A549 (cell line): ENCODE results near the gene METTL16. TPM values are rescaled to one million over a fixed set of nuclear protein-coding genes. Genes with fewer than 3 reads are reported as not detected.
"Not testable (repeated sequence)": the region's sequence is repeated elsewhere in the genome, so short reads cannot be mapped to it uniquely, and the experiment has no call there.

Source experiments
- ATAC-seq, 2 experiments: fragments of 200-7000 bp in 1 of 2; fragments of >200 bp in 1 of 2; cut with Nextera tagmentation in 1 of 2; cut with Tn5 transposase in 1 of 2; 3 replicates each; pipeline versions ENCODE4 v1.8.0 to v1.9.1; 2018 to 2020; ENCODE audit warnings: mild to moderate bottlenecking in 1 of 2, moderate library complexity in 1 of 2
- CTCF ChIA-PET: fragments of 300-600 bp; sonication (Branson Sonifier 250); formaldehyde crosslinking; extraction: SDS; loops from one replicate; lab custom pipeline; 2021; ENCODE audit warnings: antibody characterized with exemption, inconsistent platforms; lab: Yijun Ruan, JAX
- POLR2A ChIA-PET: fragments of 350-600 bp; formaldehyde crosslinking; extraction: SDS; loops from one replicate; lab custom pipeline; 2021; ENCODE audit warnings: antibody characterized with exemption, inconsistent platforms; lab: Yijun Ruan, JAX
- DNase-seq, 2 experiments: peaks; one replicate each; pipeline versions ENCODE4 v3.0.0 to v3.0.0-alpha.2; 2011 to 2016; ENCODE audit warnings: low read depth in 1 of 2, low spot score in 1 of 2
- FAIRE-seq: peaks from 2 replicates; lab custom pipeline; 2011; peaks lifted over from hg19 to GRCh38; lab: Jason Lieb, UNC
- H3K27ac ChIP-seq, 2 experiments: fragments of >200 bp; sonication (Bioruptor Twin); formaldehyde crosslinking; 3 replicates each; pipeline ENCODE4 v1.5.1; 2016 to 2017
- H3K4me1 ChIP-seq: fragments of >200 bp; sonication (Bioruptor Twin); formaldehyde crosslinking; 3 replicates; pipeline ENCODE4 v1.6.1; 2016
- H3K4me2 ChIP-seq: fragments of >200 bp; sonication (Bioruptor Twin); formaldehyde crosslinking; 3 replicates; pipeline ENCODE4 v1.6.1; 2016
- H3K4me3 ChIP-seq: fragments of >200 bp; sonication (Bioruptor Twin); formaldehyde crosslinking; 3 replicates; pipeline ENCODE4 v1.5.1; 2016
- H3K9me3 ChIP-seq: fragments of >200 bp; sonication (Bioruptor Twin); formaldehyde crosslinking; 3 replicates; pipeline ENCODE4 v1.6.1; 2016
- CBX2 ChIP-seq: fragments of 200-600 bp; sonication (generic); IDR thresholded peaks from 2 replicates; pipeline ENCODE4 v1.6.1; 2016; ENCODE audit warnings: low read depth, mild to moderate bottlenecking, borderline replicate concordance
- CEBPB ChIP-seq, 2 experiments: fragments of >200 bp in 1 of 2; sonication (Bioruptor Twin) in 1 of 2; formaldehyde crosslinking in 1 of 2; IDR thresholded peaks; 2 replicates each; pipeline ENCODE4 v1.6.1; 2012 to 2016
- EP300 ChIP-seq, 2 experiments: fragments of >200 bp; sonication (Bioruptor Twin); formaldehyde crosslinking; IDR thresholded peaks; 2 replicates in 1 of 2; 3 replicates in 1 of 2; pipeline ENCODE4 v1.6.1; 2016 to 2017
- FOSB ChIP-seq: fragments of 250-450 bp; sonication (Bioruptor Pico); IDR thresholded peaks from 2 replicates; pipeline ENCODE4 v1.5.0; 2020; ENCODE audit warnings: mild to moderate bottlenecking, moderate library complexity
- FOSL2 ChIP-seq, 2 experiments: fragments of 450-650 bp in 1 of 2; fragments of >200 bp in 1 of 2; sonication (Bioruptor Twin) in 1 of 2; formaldehyde crosslinking; IDR thresholded peaks; 2 replicates each; pipeline versions ENCODE4 v1.5.0 to v1.6.1; 2016 to 2020; ENCODE audit warnings: mild to moderate bottlenecking in 1 of 2, moderate library complexity in 1 of 2
- HDAC2 ChIP-seq: fragments of 200-600 bp; sonication (generic); IDR thresholded peaks from 2 replicates; pipeline ENCODE4 v1.6.1; 2016
- HEYL ChIP-seq: fragments of 250-450 bp; sonication (Bioruptor Pico); IDR thresholded peaks from 2 replicates; pipeline ENCODE4 v1.8.0; 2021; ENCODE audit warnings: mild to moderate bottlenecking, moderate library complexity
- HOXA7 ChIP-seq: fragments of 250-450 bp; sonication (Bioruptor Pico); IDR thresholded peaks from 2 replicates; pipeline ENCODE4 v1.5.0; 2020; ENCODE audit warnings: mild to moderate bottlenecking, moderate library complexity
- JUNB ChIP-seq: fragments of >200 bp; sonication (Bioruptor Twin); formaldehyde crosslinking; IDR thresholded peaks from 2 replicates; pipeline ENCODE4 v1.6.1; 2016
- KDM5A ChIP-seq: fragments of 200-600 bp; sonication (generic); IDR thresholded peaks from 2 replicates; pipeline ENCODE4 v1.6.1; 2016; ENCODE audit warnings: antibody characterized with exemption, mild to moderate bottlenecking
- MAFK ChIP-seq: fragments of 450-650 bp; IDR thresholded peaks from 2 replicates; pipeline ENCODE4 v1.6.1; 2014; ENCODE audit not compliant: partially characterized antibody
- MAZ ChIP-seq: fragments of 150-350 bp; IDR thresholded peaks from 2 replicates; pipeline ENCODE4 v1.6.1; 2014; ENCODE audit warnings: antibody characterized with exemption, low read depth, low read length, borderline replicate concordance
- PHF8 ChIP-seq: fragments of 200-600 bp; sonication (generic); IDR thresholded peaks from 2 replicates; pipeline ENCODE4 v1.6.1; 2016; ENCODE audit warnings: low read depth, mild to moderate bottlenecking, antibody characterized with exemption, moderate library complexity, borderline replicate concordance
- REST ChIP-seq: fragments of 200-600 bp; sonication (generic); IDR thresholded peaks from 2 replicates; pipeline ENCODE4 v1.6.1; 2016; ENCODE audit warnings: antibody characterized with exemption, mild to moderate bottlenecking, moderate library complexity
- RNF2 ChIP-seq: fragments of 200-600 bp; sonication (generic); IDR thresholded peaks from 2 replicates; pipeline ENCODE4 v1.6.1; 2016; ENCODE audit warnings: low read depth, mild to moderate bottlenecking, antibody characterized with exemption, moderate library complexity, borderline replicate concordance
- SREBF2 ChIP-seq: fragments of 450-650 bp; IDR thresholded peaks from 2 replicates; pipeline ENCODE4 v1.6.1; 2014; ENCODE audit warnings: mild to moderate bottlenecking, moderate library complexity
- TP53 ChIP-seq: fragments of 250-450 bp; sonication (Bioruptor Pico); IDR thresholded peaks from 2 replicates; pipeline ENCODE4 v1.5.0; 2021; ENCODE audit warnings: mild to moderate bottlenecking, moderate library complexity
- ZC3H11A ChIP-seq: fragments of 450-650 bp; IDR thresholded peaks from 2 replicates; pipeline ENCODE4 v1.6.1; 2014; ENCODE audit warnings: antibody characterized with exemption, mild to moderate bottlenecking
- ZSCAN20 ChIP-seq: fragments of 250-450 bp; sonication (Bioruptor Pico); IDR thresholded peaks from 2 replicates; pipeline ENCODE4 v1.8.0; 2022; ENCODE audit warnings: mild to moderate bottlenecking, moderate library complexity
- WGBS: methylation state at CpG from one replicate; pipeline ENCODE4 v1.1.6; 2017; ENCODE audit errors: missing lambda C conversion rate; 5-methylcytosine and 5-hydroxymethylcytosine counted together
- polyA plus RNA-seq, 4 experiments: library from polyadenylated mRNA; depleted of rRNA in 3 of 4; stranded (reverse); fragments of >200 nt; fragmentation: RNase III in 1 of 4; extraction: RNeasy Plus Mini Kit Qiagen cat#74134 plus additional on column Dnase treatment in 1 of 4; gene quantifications; 2 replicates in 3 of 4; 3 replicates in 1 of 4; pipeline ENCODE4 v1.2.3, GENCODE V29; 2011 to 2017
- TF ChIP-seq, protein P1 (sequence below): IDR thresholded peaks from 2 replicates; pipeline ENCODE4 v1.6.1; 2012; ENCODE audit warnings: low read depth, borderline replicate concordance
- TF ChIP-seq, protein P2 (sequence below): IDR thresholded peaks from 2 replicates; pipeline ENCODE4 v1.6.1; 2012
- TF ChIP-seq, protein P3 (sequence below): fragments of >200 bp; sonication (Bioruptor Twin); formaldehyde crosslinking; IDR thresholded peaks from 2 replicates; pipeline ENCODE4 v1.6.1; 2016
- TF ChIP-seq, protein P4 (sequence below): IDR thresholded peaks from 2 replicates; pipeline ENCODE4 v1.6.1; 2012

Gene METTL16
- polyA plus RNA-seq, 2 of the 4 experiments (the other 2 are of a cell fraction) = 26.5 to 58.0 TPM

GRCh38 chr17:2549392-2550211 is 37.9 kb upstream of the METTL16 start:
- ChIA-PET POLR2A (no interaction called here), CTCF (interaction anchor here (0.7 to 1.6 kb wide), 2 partner anchors 9 to 28 kb away, joined by 3 to 4 read pairs; no protein-coding TSS in a partner anchor)
- no peaks in the 10 kb centered on the region for H3K9me3 ChIP-seq
- FAIRE-seq (no peak), DNase-seq (no peak), ATAC-seq (no peak)
- H3K4me1 ChIP-seq = peaks cover 14% of the 10 kb centered on the region
- H3K4me2 ChIP-seq = no peak overlapping the region
- WGBS = 71% methylated on average over 8 of the region's 8 CpGs
- no peak overlapping the region for H3K27ac ChIP-seq
- no peak overlapping the region for H3K4me3 ChIP-seq
- TF ChIP-seq ZSCAN20 (no peak), KDM5A (no peak), ZC3H11A (no peak), HOXA7 (CRISPR knock-in tag) (no peak), SREBF2 (no peak), TP53 (CRISPR knock-in tag) (no peak), MAFK (no peak), HEYL (CRISPR knock-in tag) (no peak), HDAC2 (no peak)
- TF ChIP-seq, protein P1, sequence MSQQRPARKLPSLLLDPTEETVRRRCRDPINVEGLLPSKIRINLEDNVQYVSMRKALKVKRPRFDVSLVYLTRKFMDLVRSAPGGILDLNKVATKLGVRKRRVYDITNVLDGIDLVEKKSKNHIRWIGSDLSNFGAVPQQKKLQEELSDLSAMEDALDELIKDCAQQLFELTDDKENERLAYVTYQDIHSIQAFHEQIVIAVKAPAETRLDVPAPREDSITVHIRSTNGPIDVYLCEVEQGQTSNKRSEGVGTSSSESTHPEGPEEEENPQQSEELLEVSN = no peak
- TF ChIP-seq, protein P2, sequence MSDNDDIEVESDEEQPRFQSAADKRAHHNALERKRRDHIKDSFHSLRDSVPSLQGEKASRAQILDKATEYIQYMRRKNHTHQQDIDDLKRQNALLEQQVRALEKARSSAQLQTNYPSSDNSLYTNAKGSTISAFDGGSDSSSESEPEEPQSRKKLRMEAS = no peak
- TF ChIP-seq, protein P3, sequence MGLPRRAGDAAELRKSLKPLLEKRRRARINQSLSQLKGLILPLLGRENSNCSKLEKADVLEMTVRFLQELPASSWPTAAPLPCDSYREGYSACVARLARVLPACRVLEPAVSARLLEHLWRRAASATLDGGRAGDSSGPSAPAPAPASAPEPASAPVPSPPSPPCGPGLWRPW = no peak

DNA sequence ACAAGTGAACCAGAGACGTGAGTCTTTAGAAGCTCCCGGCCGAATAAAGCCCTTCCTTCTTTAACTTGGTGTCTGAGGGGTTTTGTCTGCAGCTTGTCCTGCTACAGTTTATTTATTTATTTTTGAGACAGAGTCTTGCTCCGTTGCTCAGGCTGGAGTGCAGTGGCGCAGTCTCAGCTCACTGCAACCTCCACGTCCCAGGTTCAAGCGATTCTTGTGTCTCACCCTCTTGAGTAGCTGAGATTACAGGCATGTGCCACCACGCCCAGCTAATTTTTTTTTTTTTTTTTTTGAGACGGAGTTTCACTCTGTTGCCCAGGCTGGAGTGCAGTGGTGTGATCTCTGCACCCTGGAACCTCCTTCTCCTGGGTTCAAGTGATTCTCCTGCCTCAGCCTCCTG is 36.3 kb upstream of the METTL16 start:
- H3K4me2 ChIP-seq = peak overlapping the region; percentile 59; the same call in 1 of the 3 replicates
- WGBS = 72% methylated on average over 9 of the region's 9 CpGs
- not testable (repeated sequence) for H3K9me3 ChIP-seq, H3K4me3 ChIP-seq, FAIRE-seq, H3K27ac ChIP-seq, DNase-seq
- H3K4me1 ChIP-seq = peaks cover 14% of the 10 kb centered on the region
- POLR2A ChIA-PET = interaction anchor here (0.7 to 1.6 kb wide), 3 partner anchors 34 to 45 kb away, joined by 3 to 4 read pairs (median 3); partner anchors contain the start of genes METTL16 and PAFAH1B1
- CTCF ChIA-PET = interaction anchor here (0.6 to 1.6 kb wide), 7 partner anchors 11 to 165 kb away, joined by 3 to 6 read pairs (median 3); no protein-coding TSS in a partner anchor
- ATAC-seq = peak in 1 of 2 experiments; percentile 29; a peak in 2 of 6 replicates

DNA sequence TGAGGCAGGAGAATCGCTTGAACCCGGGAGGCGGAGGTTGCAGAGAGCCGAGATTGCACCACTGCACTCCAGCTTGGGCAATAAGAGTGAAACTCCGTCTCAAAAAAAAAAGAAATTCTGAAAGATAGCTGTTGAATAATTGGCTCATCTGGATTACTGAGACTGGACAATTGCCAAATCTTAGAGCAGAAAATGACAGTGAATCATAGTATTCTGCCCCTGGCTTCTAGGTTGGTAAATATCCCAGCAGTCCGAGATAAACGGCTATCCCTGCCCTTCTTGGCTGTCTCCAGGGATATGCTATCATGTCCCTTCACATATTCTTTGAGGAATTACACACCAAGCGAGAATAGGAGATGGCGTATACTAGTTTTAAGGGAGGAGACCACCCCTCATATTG is 35.5 kb upstream of the METTL16 start:
- peak; percentile 82 to 94 for ATAC-seq

GRCh38 chr17:2545393-2545792 is 33.7 kb upstream of the METTL16 start:
- H3K27ac ChIP-seq = no peak overlapping the region
- H3K9me3 ChIP-seq = no peaks in the 10 kb centered on the region
- FAIRE-seq = no peak
- no peak overlapping the region for H3K4me2 ChIP-seq
- no peak for DNase-seq
- no peak overlapping the region for H3K4me3 ChIP-seq
- peaks cover 14% of the 10 kb centered on the region for H3K4me1 ChIP-seq
- ChIA-PET POLR2A (no interaction called here), CTCF (interaction anchor here (0.9 kb wide), 1 partner anchor 163 kb away, joined by 4 read pairs; no protein-coding TSS in a partner anchor)
- WGBS = 86% methylated on average over 7 of the region's 7 CpGs
- ATAC-seq = no peak
- TF ChIP-seq RNF2 (no peak), FOSB (CRISPR knock-in tag) (no peak), CBX2 (no peak), REST (no peak), ZSCAN20 (no peak), EP300 (IDR thresholded peaks at IDR 0.05) (no peak), MAZ (no peak), PHF8 (no peak)
- TF ChIP-seq, protein P4, sequence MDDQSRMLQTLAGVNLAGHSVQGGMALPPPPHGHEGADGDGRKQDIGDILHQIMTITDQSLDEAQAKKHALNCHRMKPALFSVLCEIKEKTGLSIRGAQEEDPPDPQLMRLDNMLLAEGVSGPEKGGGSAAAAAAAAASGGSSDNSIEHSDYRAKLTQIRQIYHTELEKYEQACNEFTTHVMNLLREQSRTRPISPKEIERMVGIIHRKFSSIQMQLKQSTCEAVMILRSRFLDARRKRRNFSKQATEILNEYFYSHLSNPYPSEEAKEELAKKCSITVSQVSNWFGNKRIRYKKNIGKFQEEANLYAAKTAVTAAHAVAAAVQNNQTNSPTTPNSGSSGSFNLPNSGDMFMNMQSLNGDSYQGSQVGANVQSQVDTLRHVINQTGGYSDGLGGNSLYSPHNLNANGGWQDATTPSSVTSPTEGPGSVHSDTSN = no peak

More for the DNA sequence above, 35.5 kb upstream of the METTL16 start:
- TF ChIP-seq JUNB (no peak), CEBPB (IDR thresholded peaks at IDR 0.05) (peak in 1 of 2 experiments; percentile 28; a peak in 1 of 4 replicates), FOSL2 (IDR thresholded peaks at IDR 0.05) (no peak), FOSL2 (CRISPR knock-in tag; IDR thresholded peaks at IDR 0.05) (peak; percentile 21; the same call in 1 of the 2 replicates)
- ChIA-PET POLR2A (interaction anchor here (0.6 to 1.6 kb wide), 3 partner anchors 36 to 50 kb away, joined by 3 to 11 read pairs (median 4); partner anchors contain the start of genes METTL16 and PAFAH1B1), CTCF (interaction anchor here (1.2 to 1.6 kb wide), 2 partner anchors 23 to 164 kb away, joined by 3 to 6 read pairs; no protein-coding TSS in a partner anchor)
- FAIRE-seq = no peak
- H3K27ac ChIP-seq = no peak overlapping the region
- H3K9me3 ChIP-seq = no peaks in the 10 kb centered on the region
- peak; percentile 49 to 60 for DNase-seq
- H3K4me2 ChIP-seq = peak overlapping the region; percentile 59
- no peak overlapping the region for H3K4me3 ChIP-seq
- 58% methylated on average over 9 of the region's 9 CpGs for WGBS
- peaks cover 14% of the 10 kb centered on the region for H3K4me1 ChIP-seq
